GM19372 (cell line): ENCODE measurements around the gene WDR70.
"Not testable (repeated sequence)": the region's sequence is repeated elsewhere in the genome, so short reads cannot be mapped to it uniquely, and the experiment has no call there.

Experiments
- ATAC-seq: cut with Tn5 transposase; IDR thresholded peaks from one replicate; pipeline ENCODE4 v1.9.1; 2021; ENCODE audit warnings: mild to moderate bottlenecking, low read depth, moderate library complexity; ENCODE audit not compliant: unreplicated experiment

The WDR70 gene

GRCh38 chr5:37667846-37668245, 288.7 kb downstream of the WDR70 start:
- no peak for ATAC-seq

GRCh38 chr5:37668524-37669047, 289.5 kb downstream of the WDR70 start:
- no peak for ATAC-seq

- ATAC-seq = peak; percentile 85
These were observed 293.0 kb downstream of the WDR70 start for GRCh38 chr5:37672118-37672588.

- not testable (repeated sequence) for ATAC-seq
These were observed 295.2 kb downstream of the WDR70 start for GRCh38 chr5:37674361-37674760.

GRCh38 chr5:37679326-37679725, 300.2 kb downstream of the WDR70 start:
- not testable (repeated sequence) for ATAC-seq

GRCh38 chr5:37679903-37680302, 300.8 kb downstream of the WDR70 start:
- ATAC-seq = not testable (repeated sequence)

- no peak for ATAC-seq
These were observed 304.0 kb downstream of the WDR70 start for GRCh38 chr5:37683072-37683471.

- no peak for ATAC-seq
These were observed 306.1 kb downstream of the WDR70 start for GRCh38 chr5:37685211-37685610.

GRCh38 chr5:37685816-37686215, 306.7 kb downstream of the WDR70 start:
- ATAC-seq = no peak

- not testable (repeated sequence) for ATAC-seq
These were observed 309.8 kb downstream of the WDR70 start for GRCh38 chr5:37688925-37689324.

GRCh38 chr5:37694333-37694732, 315.2 kb downstream of the WDR70 start:
- not testable (repeated sequence) for ATAC-seq

GRCh38 chr5:37694867-37695266, 315.7 kb downstream of the WDR70 start:
- no peak for ATAC-seq

- ATAC-seq = no peak
These were observed 316.5 kb downstream of the WDR70 start for GRCh38 chr5:37695647-37696046.

- ATAC-seq = no peak
These were observed 317.3 kb downstream of the WDR70 start for GRCh38 chr5:37696190-37697021.

GRCh38 chr5:37701868-37702267, 322.8 kb downstream of the WDR70 start:
- ATAC-seq = no peak

- no peak for ATAC-seq
These were observed 324.7 kb downstream of the WDR70 start for GRCh38 chr5:37703841-37704241.

- no peak for ATAC-seq
These were observed 325.3 kb downstream of the WDR70 start for GRCh38 chr5:37704406-37704805.

GRCh38 chr5:37709020-37709419, 329.9 kb downstream of the WDR70 start:
- ATAC-seq = no peak

GRCh38 chr5:37710965-37711364, 331.8 kb downstream of the WDR70 start:
- no peak for ATAC-seq

GRCh38 chr5:37712750-37713149, 333.6 kb downstream of the WDR70 start:
- ATAC-seq = no peak

- no peak for ATAC-seq
These were observed 335.6 kb downstream of the WDR70 start for GRCh38 chr5:37714756-37715155.

- no peak for ATAC-seq
These were observed 336.2 kb downstream of the WDR70 start for GRCh38 chr5:37715361-37715760.
